NCI-H345 (cell line): Measurements from ENCODE around the gene MLC1.

Source experiments
- DNase-seq: peaks from one replicate; lab custom pipeline; 2025; lab: John Stamatoyannopoulos, UW

The MLC1 gene

DNA sequence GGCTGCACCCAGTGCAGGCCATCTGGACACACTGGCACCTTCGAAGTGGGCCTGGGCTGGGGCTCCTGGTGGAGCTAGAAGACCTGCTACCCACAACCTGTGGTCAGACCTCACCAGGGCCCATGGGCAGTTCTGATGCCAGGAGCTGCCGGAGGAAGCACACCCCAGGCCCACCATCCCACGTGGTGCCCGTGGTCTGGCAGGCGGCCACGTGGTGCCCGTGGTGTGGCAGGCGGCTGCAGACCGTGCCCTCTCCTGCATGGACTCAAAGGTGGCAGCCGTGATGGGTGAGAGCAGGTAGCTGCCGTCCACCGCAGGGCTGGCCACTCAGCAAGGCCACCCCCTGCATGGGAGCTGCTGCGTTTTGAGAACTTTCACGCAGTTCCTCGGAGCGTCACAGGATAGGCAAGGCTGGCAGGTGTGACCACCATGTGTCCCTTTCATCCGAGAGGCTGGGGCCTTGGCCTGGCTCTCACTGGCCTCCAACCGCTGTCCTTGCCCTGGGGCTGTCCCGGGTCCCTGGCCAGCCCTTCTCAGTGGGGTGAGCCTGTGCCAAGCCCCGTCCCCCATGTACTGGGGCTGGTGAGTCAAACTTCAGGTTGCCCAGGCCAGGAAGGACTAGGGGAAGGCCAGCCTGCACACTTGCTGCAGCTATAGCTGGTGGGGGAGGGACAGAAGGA, 68.8 kb downstream of the MLC1 start:
- DNase-seq, result no peak

DNA sequence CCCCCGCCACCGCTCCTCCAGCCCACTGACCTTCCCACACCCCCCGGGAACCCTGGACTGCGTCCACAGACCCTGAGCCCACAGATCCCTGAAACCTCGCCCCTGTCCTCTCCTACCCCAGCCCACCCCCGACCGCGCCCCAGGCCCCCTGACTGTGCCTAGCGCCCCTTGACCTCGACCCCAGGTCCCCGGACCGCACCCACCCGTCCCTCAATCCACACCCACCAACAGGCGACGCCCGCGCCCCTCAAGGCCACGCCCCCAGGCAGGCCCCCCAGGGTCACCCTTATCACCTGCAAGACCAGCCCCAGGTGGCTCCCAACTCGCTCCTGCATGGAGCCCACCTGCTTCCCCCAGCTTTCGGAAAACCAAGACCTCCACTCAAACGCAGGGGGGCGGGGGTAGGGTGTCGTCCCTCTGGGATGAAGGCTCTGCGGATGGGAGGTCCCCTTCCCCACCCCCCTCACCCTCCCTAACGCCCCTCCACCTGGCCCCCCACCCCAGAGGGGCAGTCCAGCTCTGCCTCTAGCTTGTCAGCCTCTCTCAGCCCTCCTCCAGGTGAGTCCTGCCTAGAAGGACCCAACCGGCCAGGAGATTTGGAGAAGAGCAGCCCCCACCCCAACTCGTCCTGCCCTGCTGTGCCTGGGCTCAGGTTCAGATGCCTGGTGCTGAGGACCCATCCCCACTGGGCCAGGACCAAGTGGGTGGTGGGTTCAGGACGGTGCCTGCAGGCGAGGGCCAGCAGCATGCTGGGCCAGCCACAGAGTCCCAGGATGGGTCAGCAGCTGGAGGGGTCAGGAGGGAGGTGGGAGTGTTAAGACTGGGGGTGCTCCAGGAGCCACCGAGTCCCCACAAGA, 69.5 kb downstream of the MLC1 start:
- DNase-seq, result no peak

DNA sequence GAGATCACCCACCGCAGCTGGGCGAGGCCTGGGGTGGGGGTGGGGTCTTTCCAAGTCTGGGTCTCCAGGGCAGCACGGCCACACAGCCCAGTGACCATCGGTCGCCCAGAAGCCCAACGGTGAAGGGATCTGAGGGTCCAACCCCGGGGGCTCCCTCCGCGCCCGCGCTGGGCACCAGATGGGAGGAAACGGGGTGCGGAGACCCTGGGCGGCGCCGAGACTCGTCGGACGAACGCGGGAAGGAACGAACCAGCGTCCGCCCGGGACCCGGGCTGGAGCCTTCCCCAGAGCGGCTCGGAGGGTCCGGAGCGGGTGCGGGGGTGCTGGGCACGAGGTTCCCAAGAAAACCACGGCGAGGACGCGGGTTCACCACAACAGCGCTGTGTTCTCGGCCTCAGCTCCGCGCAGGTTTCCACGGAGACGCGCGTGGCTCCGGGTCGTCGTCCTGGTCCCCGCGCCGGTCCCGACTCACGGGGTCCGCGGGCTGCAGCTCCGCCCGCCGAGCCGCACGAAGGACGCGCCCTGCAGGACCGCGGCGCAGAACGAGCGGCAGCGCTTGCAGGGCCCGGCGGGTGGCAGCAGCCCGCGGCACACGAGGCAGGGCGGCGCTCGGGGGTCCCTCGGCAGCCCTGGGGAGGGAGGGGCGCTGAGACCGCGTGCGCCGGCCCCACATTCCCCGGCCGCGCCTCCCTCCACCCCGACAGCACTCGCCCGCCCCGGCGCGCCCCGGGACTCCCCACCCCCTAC, 70.4 kb downstream of the MLC1 start:
- no peak for DNase-seq

DNA sequence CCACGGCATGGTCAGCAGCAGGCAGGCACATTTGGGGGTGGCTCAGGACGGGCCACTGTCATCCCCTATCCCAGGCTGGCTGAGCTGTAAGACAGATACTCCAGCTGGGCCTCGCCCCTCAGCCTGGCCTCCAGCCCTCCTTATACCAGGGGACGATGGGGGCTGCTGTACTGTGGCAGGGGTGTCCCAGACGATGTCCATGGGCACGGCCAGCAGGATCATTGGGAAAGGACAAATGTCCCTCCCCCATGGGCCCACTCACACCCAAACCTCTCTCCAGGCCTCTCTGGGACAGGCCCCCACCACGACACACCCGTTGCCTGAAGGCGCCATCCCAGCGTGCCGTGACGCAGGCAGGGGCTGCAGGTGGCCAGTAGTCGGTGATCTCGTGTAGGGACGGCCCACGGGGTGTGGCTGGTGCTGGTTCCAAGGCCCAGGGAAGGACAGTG, 71.1 kb downstream of the MLC1 start:
- no peak for DNase-seq

DNA sequence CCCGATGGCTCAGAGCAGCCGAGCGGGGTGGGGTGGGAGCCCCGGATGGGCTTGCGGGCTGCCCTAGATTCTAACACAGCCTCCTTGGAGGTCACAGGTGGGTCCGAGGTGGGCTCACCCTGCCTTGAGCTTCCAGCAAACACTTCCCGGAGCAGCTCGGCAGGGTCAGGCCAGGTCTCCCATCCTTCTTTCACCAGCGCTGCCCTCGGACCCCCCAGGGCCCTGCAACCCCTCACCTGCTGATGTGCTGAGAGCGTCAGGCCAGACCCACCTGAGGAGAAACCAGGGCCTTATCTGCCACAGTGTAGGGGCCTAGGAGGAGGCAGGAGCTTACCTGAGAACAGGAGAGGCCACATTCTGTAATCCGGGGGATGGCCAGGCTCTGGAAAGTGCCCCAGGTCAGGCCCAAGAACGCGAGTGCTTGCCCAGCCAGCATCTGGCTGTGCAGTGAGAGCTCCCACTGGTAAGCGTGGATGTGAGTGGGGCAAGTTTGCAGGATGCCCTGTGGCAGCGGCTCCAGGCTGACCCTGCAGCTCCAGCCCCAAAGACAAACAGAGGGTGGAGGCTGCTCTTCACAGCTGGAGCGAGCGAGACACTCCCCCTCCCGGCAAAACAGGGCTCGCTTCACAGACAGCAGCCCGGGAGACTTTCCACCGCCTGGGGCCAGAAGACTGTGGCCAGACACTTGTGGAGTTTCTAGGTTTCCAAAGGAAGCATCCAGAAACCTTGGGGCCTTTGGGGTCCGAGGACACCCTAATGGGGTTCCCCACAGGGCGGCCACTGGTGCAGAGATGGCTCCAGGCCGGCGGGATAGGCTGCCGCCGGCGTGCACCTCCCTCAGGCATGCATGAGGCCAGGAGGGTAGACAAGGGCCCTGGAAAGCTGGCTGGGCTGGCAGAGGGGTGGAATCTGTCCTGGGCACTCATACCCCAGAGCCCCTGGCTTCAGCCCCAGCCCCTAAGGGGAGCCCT, 72.7 kb downstream of the MLC1 start, which contains the start of gene IL17REL:
Gene IL17REL (minus strand): TSS at position 555 of the 971 bp plus-strand sequence. CDS start 119 bp downstream, at position 436.
- no peak for DNase-seq

DNA sequence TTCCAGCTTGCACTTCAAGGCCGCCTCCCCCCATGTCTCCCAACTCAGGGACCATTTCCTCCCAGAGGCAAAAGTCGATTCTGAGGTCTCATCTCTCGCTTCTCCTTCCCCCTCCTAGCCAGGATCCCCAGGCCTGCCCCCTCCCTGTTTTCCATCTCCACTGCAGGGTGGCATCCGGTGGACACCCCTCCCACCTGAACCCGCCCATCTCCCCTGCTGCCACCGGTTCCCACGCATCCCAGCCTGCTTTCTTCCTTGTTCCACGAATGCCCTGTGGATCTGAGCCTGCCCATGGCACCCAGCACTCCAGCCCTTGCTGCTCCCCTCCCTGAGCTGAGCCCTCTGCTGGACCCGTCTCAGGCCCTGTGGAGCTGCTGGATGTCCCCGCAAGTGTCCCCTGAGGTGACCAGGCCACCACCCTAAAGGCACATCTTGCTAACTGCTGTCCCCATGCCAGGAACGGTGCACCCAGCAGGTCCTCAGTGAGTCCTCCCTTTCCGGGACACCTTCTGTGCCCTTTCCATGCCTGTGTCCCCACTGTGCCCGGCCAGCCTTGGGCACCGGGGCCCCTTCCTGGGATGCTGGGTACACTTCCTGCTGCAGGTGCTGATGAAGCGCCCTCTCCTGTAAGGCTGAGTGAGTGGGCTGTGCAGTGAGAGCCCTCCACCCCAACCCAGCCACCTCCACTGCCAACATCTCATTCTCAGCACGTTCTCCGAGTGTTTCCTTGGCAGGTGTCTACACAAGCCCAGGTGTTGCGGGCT, 73.6 kb downstream of the MLC1 start:
- no peak for DNase-seq

DNA sequence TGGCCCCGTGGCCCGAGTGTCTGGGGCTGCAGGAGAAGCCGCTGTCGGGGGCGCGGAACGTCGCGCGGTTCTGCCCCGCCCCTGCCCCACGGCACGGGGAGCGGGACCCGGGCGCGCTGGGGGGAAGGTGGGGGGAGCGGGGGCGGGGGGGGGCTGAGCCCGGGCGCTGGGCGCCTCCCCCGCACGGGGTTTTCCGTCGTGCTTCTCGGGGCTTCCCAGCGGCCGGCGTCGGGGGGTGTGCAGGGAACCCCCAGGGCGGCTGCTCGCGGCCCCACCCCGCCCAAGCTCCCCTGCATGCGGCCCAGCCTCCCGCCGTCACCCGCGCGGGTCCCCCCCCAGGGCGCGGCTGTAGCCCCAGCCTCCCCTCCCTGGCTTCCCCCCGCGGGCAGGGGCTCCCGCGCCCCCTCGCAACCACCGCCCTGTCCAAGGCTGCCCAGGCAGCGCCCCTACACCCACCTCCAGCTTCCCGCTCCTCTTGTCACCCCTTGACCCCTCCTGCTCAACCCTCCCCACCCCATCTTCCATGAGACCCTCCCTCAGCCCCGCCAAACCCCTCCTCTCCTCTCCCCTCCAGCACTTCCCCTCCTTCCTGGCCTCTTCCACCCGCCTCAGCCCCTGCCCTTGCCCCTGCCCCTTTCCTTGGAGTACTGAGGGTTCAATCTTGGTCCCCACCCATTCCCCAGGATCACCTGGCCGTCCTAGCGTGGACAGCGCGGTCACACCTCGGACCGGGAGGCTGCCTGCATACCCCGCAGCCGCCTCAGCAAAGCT, 74.4 kb downstream of the MLC1 start:
- no peak for DNase-seq

DNA sequence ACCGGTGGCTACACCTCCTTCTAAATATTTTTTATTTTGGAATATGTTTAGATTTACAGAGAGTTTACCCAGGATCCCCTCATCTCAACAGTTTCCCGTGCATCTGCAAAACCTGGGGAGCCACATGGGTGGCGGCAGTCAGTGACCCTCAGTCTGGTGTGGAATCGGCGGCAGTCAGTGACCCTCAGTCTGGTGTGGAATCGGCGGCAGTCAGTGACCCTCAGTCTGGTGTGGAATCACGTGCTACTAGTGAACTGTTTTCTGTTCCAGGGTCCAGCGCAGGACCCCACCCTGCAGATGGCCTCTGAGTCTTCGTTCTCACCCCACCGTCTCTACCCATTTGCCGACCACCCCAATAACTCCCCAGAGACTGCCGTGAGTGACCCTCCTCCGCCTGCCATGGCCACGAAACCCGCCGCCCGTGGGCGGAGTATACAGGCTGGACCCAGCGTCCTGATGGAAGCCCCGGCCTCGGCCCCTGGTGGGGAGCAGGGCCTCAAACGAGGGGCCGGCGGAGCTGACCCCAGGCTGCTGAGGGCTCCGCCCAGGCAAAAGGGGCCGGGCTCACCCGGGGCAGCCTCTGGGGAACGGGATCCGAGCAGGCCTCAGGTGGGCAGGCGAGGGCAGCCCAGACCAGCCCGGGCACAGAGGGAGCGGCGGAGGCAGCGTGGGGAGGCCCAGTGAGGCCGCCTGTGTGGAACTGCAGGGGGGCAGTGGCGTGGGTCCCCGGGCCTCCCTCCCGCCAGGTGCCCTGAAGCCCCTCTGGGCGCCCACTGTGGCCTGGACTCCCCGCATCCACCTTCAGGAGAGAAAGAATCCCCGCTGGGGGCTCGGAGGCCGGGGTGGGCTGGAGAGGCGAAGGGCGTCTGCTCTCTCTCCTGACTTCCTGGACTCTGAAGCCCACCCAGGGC, 75.2 kb downstream of the MLC1 start:
- DNase-seq, result no peak
